ENCODE measurements around the gene TTLL1. TPM values are rescaled to one million over a fixed set of nuclear protein-coding genes. Genes with fewer than 3 reads are reported as not detected.
"Not testable (repeated sequence)": the region's sequence is repeated elsewhere in the genome, so short reads cannot be mapped to it uniquely, and the experiment has no call there.

TTLL1 gene
- total RNA-seq, 1 donor from 2014 or later, result 6.3 TPM

DNA sequence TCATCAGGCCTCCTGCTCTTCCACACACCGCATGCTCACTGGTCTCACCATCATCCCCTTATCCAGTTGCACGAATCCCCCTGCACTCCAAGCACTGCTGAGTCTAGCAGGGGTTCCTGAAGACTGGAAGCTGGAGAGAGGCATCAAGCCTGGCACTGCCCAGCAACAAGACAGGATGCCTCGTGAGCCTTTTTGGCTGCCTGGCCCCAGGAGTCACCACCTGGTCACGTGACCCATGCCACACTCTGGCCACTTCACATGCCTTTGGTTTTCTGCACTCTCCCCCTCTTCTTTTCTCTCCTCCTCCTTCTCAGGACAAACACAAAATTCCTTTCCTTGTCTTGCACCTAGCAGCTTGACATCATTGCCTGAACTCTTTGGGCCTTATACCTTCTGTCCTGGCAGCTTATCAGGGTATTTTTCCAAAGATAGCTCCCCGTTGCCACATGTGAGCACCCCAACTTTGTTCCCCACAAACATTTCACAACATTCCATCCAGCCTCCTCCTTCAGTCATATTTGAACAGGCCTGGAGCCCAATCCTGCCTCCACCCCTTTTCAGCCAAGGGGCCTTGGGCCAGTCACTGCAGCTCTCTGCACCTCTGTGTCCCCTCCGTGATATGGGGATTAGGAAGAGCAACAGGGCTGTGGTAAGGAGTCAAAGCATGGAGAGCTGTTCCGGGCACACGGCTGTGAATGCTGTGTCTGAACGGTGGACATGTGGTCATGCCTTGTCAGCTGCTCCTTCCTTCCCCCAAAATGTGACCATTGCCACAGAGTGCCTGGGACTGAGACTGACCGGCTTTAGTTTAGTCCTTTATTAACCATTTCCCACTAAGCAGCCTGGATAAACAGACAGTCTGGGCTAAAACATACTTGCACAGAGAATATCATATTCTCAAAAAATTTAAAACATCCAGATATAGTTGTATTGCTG is 71.4 kb downstream of the TTLL1 start:
- TF ChIP-seq, protein P1, sequence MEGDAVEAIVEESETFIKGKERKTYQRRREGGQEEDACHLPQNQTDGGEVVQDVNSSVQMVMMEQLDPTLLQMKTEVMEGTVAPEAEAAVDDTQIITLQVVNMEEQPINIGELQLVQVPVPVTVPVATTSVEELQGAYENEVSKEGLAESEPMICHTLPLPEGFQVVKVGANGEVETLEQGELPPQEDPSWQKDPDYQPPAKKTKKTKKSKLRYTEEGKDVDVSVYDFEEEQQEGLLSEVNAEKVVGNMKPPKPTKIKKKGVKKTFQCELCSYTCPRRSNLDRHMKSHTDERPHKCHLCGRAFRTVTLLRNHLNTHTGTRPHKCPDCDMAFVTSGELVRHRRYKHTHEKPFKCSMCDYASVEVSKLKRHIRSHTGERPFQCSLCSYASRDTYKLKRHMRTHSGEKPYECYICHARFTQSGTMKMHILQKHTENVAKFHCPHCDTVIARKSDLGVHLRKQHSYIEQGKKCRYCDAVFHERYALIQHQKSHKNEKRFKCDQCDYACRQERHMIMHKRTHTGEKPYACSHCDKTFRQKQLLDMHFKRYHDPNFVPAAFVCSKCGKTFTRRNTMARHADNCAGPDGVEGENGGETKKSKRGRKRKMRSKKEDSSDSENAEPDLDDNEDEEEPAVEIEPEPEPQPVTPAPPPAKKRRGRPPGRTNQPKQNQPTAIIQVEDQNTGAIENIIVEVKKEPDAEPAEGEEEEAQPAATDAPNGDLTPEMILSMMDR (IDR thresholded peaks at IDR 0.05; ENCODE audit: insufficient read depth, low read length, severe bottlenecking), result no peak
- peak; percentile 52 for FAIRE-seq
- Histone ChIP-seq H3K4me3 (ENCODE audit: low read depth, low read length) (no peak overlapping the region), H3K27me3 (ENCODE audit: control insufficient read depth, insufficient read depth, low read length) (no peaks in the 10 kb centered on the region), H3K36me3 (ENCODE audit: control insufficient read depth, insufficient read depth, low read length) (no peaks in the 10 kb centered on the region)
- no peak for DNase-seq (ENCODE audit: low read depth)

GRCh38 chr22:43016150-43016549 is 73.0 kb downstream of the TTLL1 start:
- not testable (repeated sequence) for H3K36me3 ChIP-seq (ENCODE audit: control insufficient read depth, insufficient read depth, low read length); DNase-seq (ENCODE audit: low read depth); H3K27me3 ChIP-seq (ENCODE audit: control insufficient read depth, insufficient read depth, low read length); FAIRE-seq; H3K4me3 ChIP-seq (ENCODE audit: low read depth, low read length)

- TF ChIP-seq, protein P1 (IDR thresholded peaks at IDR 0.05; ENCODE audit: insufficient read depth, low read length, severe bottlenecking), result no peak
- no peaks in the 10 kb centered on the region for H3K36me3 ChIP-seq (ENCODE audit: control insufficient read depth, insufficient read depth, low read length)
- H3K27me3 ChIP-seq (ENCODE audit: control insufficient read depth, insufficient read depth, low read length), result no peaks in the 10 kb centered on the region
- FAIRE-seq (no peak), DNase-seq (ENCODE audit: low read depth) (no peak)
- H3K4me3 ChIP-seq (ENCODE audit: low read depth, low read length), result peak overlapping the region; percentile 70
Observed at GRCh38 chr22:43015677-43016042, 73.5 kb downstream of the TTLL1 start.

- Histone ChIP-seq H3K36me3 (ENCODE audit: control insufficient read depth, insufficient read depth, low read length) (no peaks in the 10 kb centered on the region), H3K27me3 (ENCODE audit: control insufficient read depth, insufficient read depth, low read length) (no peaks in the 10 kb centered on the region), H3K4me3 (ENCODE audit: low read depth, low read length) (peak within 1 kb of the TSS; percentile 70)
- TF ChIP-seq, protein P1 (IDR thresholded peaks at IDR 0.05; ENCODE audit: insufficient read depth, low read length, severe bottlenecking), result no peak
- FAIRE-seq (no peak), DNase-seq (ENCODE audit: low read depth) (peak; percentile 83)
Observed at GRCh38 chr22:43014869-43015676, 74.1 kb downstream of the TTLL1 start, which contains the start of gene PACSIN2. PACSIN2 (minus strand) TSS chr22:43015149; CDS start chr22:42912080, 103,069 bp downstream.

DNA sequence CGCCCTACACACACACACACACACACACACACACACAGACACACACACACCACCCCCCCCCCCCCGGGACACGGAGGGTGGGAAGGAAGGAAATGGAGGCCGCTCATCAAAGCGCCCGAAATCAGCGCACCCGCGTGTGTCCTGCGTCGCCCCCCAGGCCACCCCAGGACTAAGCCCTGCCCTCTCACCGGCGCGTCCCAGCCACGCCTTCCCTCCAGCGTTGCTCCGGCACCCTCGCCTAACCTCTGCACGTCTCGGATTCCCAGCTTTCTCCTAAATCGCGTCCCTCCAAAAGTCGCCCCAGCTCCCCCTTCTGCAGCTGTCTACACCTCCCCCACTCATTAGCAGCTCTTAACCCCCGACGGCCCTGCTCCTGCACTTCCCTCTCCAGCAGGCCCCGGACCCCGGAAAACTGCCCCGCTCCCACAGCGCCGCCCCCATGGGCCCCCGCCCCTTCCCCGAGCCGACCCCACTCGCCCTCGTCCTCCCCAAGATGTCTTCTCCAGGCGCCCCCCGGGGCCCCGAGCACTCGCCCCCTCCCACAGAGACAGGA is 74.8 kb downstream of the TTLL1 start:
- H3K4me3 ChIP-seq (ENCODE audit: low read depth, low read length), result peak overlapping the region; percentile 70
- FAIRE-seq (no peak), DNase-seq (ENCODE audit: low read depth) (no peak)
- H3K36me3 ChIP-seq (ENCODE audit: control insufficient read depth, insufficient read depth, low read length), result no peaks in the 10 kb centered on the region
- no peaks in the 10 kb centered on the region for H3K27me3 ChIP-seq (ENCODE audit: control insufficient read depth, insufficient read depth, low read length)
- TF ChIP-seq, protein P1 (IDR thresholded peaks at IDR 0.05; ENCODE audit: insufficient read depth, low read length, severe bottlenecking), result no peak
